ENCODE measurements around the gene UBE2Z. TPM values are rescaled to one million over a fixed set of nuclear protein-coding genes. Genes with fewer than 3 reads are reported as not detected.
A peak's percentile ranks its signal among the peaks of the same experiment; 100 is the strongest.

Gene UBE2Z
- total and polyA plus RNA-seq, 2 of the 13 experiments (the other 11 are each of a cell fraction or from before 2014, with no cell fraction given), result 63.2 to 122 TPM

GRCh38 chr17:48960834-48961515 lies 52.8 kb downstream of the UBE2Z start (continued):
- TF ChIP-seq BCL3 (CRISPR knock-in tag; IDR thresholded peaks at IDR 0.05) (no peak), HOXA7 (CRISPR knock-in tag; IDR thresholded peaks at IDR 0.05) (no peak), ZNF430 (CRISPR knock-in tag; IDR thresholded peaks at IDR 0.05) (no peak), SOX5 (CRISPR knock-in tag; IDR thresholded peaks at IDR 0.05; ENCODE audit: borderline replicate concordance) (no peak), SRF (IDR thresholded peaks at IDR 0.05; ENCODE audit: low read depth, low read length) (no peak), ZSCAN22 (CRISPR knock-in tag; IDR thresholded peaks at IDR 0.05) (no peak), ZSCAN25 (CRISPR knock-in tag; IDR thresholded peaks at IDR 0.05) (no peak; the same call in 1 of the 2 replicates), NFAT5 (CRISPR knock-in tag; IDR thresholded peaks at IDR 0.05) (0 out of 2 replicates have a peak, but pooled peaks have one; percentile 64), CBX5 (CRISPR knock-in tag; IDR thresholded peaks at IDR 0.05; ENCODE audit: borderline replicate concordance) (peak; percentile 51; the same call in 1 of the 2 replicates), NCOA1 (CRISPR knock-in tag; IDR thresholded peaks at IDR 0.05) (no peak), KDM5B (CRISPR knock-in tag; IDR thresholded peaks at IDR 0.05; ENCODE audit: borderline replicate concordance) (0 out of 2 replicates have a peak, but pooled peaks have one; percentile 35), PLSCR1 (CRISPR knock-in tag; IDR thresholded peaks at IDR 0.05; ENCODE audit: borderline replicate concordance) (no peak), FOXK2 (IDR thresholded peaks at IDR 0.05) (no peak), ZNF142 (CRISPR knock-in tag; IDR thresholded peaks at IDR 0.05) (peak; percentile 27; the same call in 1 of the 2 replicates), ZNF75D (CRISPR knock-in tag; IDR thresholded peaks at IDR 0.05; ENCODE audit: borderline replicate concordance) (no peak), MED8 (CRISPR knock-in tag; IDR thresholded peaks at IDR 0.05; ENCODE audit: insufficient replicate concordance) (no peak)

Measured in HepG2 (cell line).